Activated CD8-positive, alpha-beta memory T cell treated with anti-CD3 and anti-CD28 coated beads, Interleukin-2, amount 50 U/mL, for 4 hours (primary cell): ENCODE results near the gene HOTAIR.
A peak's percentile ranks its signal among the peaks of the same experiment; 100 is the strongest.

ENCODE experiments used
- DNase-seq: peaks from one replicate; pipeline ENCODE4 v3.0.0-alpha.2; 2020

The HOTAIR gene

GRCh38 chr12:53974084-53975063 is at the start of gene HOTAIR:
TSS of gene HOTAIR (minus strand) at chr12:53974954.
- no peak for DNase-seq

GRCh38 chr12:54024127-54024526 is 49.4 kb upstream of the HOTAIR start:
- DNase-seq: no peak

GRCh38 chr12:54022960-54023884 is 48.5 kb upstream of the HOTAIR start:
- DNase-seq: no peak

GRCh38 chr12:54021432-54022013 is 46.8 kb upstream of the HOTAIR start:
- DNase-seq: no peak

GRCh38 chr12:54020591-54021405 is 46.0 kb upstream of the HOTAIR start:
- DNase-seq: no peak

GRCh38 chr12:54019924-54020590 is 45.3 kb upstream of the HOTAIR start:
- DNase-seq: no peak

GRCh38 chr12:54019091-54019811 is 44.5 kb upstream of the HOTAIR start:
- no peak for DNase-seq

- no peak for DNase-seq
These were observed 43.8 kb upstream of the HOTAIR start for GRCh38 chr12:54018468-54018984.

- peak; percentile 68 for DNase-seq
These were observed 43.2 kb upstream of the HOTAIR start for GRCh38 chr12:54017878-54018467.

GRCh38 chr12:54017027-54017788 is 42.5 kb upstream of the HOTAIR start:
- no peak for DNase-seq

- DNase-seq: no peak
These were observed 41.8 kb upstream of the HOTAIR start for GRCh38 chr12:54016478-54016964.

- no peak for DNase-seq
These were observed 41.3 kb upstream of the HOTAIR start for GRCh38 chr12:54016051-54016450.

GRCh38 chr12:54015018-54015931 is 40.5 kb upstream of the HOTAIR start:
- DNase-seq: no peak

GRCh38 chr12:54014377-54015017 is 39.7 kb upstream of the HOTAIR start:
- no peak for DNase-seq

- DNase-seq: no peak
These were observed 38.1 kb upstream of the HOTAIR start for GRCh38 chr12:54012631-54013409.

GRCh38 chr12:54011665-54012532 is 37.1 kb upstream of the HOTAIR start:
- no peak for DNase-seq
